Endothelial cell (in vitro differentiated cells): Measurements from ENCODE around the gene SLC15A2. TPM values are rescaled to one million over a fixed set of nuclear protein-coding genes. Genes with fewer than 3 reads are reported as not detected.

Experiments used
- DNase-seq: peaks from one replicate; pipeline ENCODE4 v3.0.0; 2021; ENCODE audit warnings: low spot score
- H3K27ac Mint-ChIP-seq: one replicate; pipeline ENCODE4 v1.8.0; 2021; ENCODE audit warnings: mixed read lengths, inconsistent platforms; ENCODE audit not compliant: unreplicated experiment
- H3K27me3 Mint-ChIP-seq: one replicate; pipeline ENCODE4 v1.8.0; 2021; ENCODE audit warnings: mild to moderate bottlenecking, moderate library complexity, mixed read lengths, inconsistent platforms; ENCODE audit not compliant: unreplicated experiment
- H3K36me3 Mint-ChIP-seq: one replicate; pipeline ENCODE4 v1.8.0; 2021; ENCODE audit warnings: mild to moderate bottlenecking, low read depth, mixed read lengths, inconsistent platforms; ENCODE audit not compliant: unreplicated experiment
- H3K4me1 Mint-ChIP-seq: one replicate; pipeline ENCODE4 v1.8.0; 2021; ENCODE audit warnings: mild to moderate bottlenecking, mixed read lengths, inconsistent platforms; ENCODE audit not compliant: unreplicated experiment
- H3K4me3 Mint-ChIP-seq: one replicate; pipeline ENCODE4 v1.8.0; 2021; ENCODE audit warnings: mild to moderate bottlenecking, mixed read lengths, inconsistent platforms; ENCODE audit not compliant: unreplicated experiment
- H3K9me3 Mint-ChIP-seq: one replicate; pipeline ENCODE4 v1.8.0; 2021; ENCODE audit warnings: mixed read lengths, inconsistent platforms; ENCODE audit not compliant: unreplicated experiment
- total RNA-seq: library from RNA; stranded (reverse); fragmentation: NEBNext Ultra II Directional; extraction: Animal tissue kit (Norgen Biotek cat#: 25700); gene quantifications from one replicate; pipeline ENCODE4 v1.2.1, GENCODE V29; 2021; ENCODE audit not compliant: unreplicated experiment
- TF ChIP-seq, protein P1 (sequence below): fragments of 200-600 bp; sonication (generic); IDR thresholded peaks from one replicate; pipeline ENCODE4 v1.5.0; 2021; ENCODE audit warnings: antibody characterized with exemption; ENCODE audit not compliant: unreplicated experiment

Gene SLC15A2
- total RNA-seq, 1 donor from 2014 or later: 4.9 TPM

DNA sequence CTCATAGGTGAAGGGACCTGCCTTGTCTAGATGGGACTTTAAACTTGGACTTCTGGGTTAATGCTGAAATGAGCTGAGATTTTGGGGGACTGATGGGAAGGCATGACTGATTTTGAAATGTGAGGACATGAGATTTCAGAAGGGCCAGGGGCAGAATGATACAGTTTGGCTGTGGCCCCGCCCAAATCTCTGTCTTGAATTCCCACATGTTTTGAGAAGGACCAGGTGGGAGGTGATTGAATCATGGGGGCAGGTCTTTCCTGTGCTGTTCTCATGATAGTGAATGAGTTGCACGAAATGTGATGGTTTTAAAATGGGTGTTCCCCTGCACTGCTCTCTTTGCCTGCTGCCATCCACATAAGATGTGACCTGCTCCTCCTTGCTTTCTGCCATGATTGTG is 85.0 kb downstream of the SLC15A2 start:
- Mint-ChIP-seq H3K4me1 (peaks cover 9% of the 10 kb centered on the region), H3K27ac (no peak overlapping the region), H3K4me3 (no peak overlapping the region)

DNA sequence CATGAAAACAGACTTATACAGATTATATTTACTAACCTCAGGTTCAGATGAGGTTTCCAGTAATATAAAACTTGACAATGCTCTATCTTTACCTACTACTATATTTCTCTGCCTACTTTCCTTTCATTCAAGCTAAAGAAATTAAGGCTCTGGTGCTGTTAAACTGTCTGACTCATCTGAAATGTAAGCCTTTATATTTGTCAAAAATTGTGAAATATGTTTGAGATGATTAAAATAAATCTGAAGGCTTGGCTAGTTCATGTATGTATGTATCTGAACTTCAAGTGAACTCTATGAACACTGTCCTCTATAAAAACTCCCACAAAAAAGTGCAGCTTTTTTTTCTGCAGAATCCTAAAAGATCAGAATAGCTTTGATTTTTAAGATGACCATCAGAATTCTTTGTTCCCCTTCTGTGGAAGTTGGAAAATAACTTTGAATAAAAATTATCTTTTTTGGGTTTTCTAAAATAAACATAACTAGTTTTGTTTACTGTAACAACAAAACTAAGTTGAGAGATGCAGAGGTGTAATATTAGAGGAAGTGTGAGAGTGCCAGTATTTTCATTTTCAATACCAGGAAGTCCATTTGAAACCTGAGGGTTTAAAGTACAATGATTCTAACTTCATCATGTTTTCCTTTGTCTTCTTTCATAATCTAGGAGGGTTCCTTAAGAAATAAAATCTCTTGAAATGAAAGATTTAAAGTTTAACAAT is 85.7 kb downstream of the SLC15A2 start:
- Mint-ChIP-seq H3K4me3 (no peak overlapping the region), H3K4me1 (peaks cover 11% of the 10 kb centered on the region), H3K27me3 (peaks cover 3% of the 10 kb centered on the region), H3K36me3 (peaks cover 2% of the 10 kb centered on the region), H3K9me3 (peaks cover 13% of the 10 kb centered on the region), H3K27ac (peak overlapping the region; percentile 37)
- DNase-seq: no peak
- TF ChIP-seq, protein P1, sequence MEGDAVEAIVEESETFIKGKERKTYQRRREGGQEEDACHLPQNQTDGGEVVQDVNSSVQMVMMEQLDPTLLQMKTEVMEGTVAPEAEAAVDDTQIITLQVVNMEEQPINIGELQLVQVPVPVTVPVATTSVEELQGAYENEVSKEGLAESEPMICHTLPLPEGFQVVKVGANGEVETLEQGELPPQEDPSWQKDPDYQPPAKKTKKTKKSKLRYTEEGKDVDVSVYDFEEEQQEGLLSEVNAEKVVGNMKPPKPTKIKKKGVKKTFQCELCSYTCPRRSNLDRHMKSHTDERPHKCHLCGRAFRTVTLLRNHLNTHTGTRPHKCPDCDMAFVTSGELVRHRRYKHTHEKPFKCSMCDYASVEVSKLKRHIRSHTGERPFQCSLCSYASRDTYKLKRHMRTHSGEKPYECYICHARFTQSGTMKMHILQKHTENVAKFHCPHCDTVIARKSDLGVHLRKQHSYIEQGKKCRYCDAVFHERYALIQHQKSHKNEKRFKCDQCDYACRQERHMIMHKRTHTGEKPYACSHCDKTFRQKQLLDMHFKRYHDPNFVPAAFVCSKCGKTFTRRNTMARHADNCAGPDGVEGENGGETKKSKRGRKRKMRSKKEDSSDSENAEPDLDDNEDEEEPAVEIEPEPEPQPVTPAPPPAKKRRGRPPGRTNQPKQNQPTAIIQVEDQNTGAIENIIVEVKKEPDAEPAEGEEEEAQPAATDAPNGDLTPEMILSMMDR: no peak

More for the DNA sequence above, 85.0 kb downstream of the SLC15A2 start:
- peaks cover 9% of the 10 kb centered on the region for H3K9me3 Mint-ChIP-seq
- DNase-seq: no peak
- TF ChIP-seq, protein P1: no peak
- peaks cover 5% of the 10 kb centered on the region for H3K36me3 Mint-ChIP-seq
- peaks cover 3% of the 10 kb centered on the region for H3K27me3 Mint-ChIP-seq

DNA sequence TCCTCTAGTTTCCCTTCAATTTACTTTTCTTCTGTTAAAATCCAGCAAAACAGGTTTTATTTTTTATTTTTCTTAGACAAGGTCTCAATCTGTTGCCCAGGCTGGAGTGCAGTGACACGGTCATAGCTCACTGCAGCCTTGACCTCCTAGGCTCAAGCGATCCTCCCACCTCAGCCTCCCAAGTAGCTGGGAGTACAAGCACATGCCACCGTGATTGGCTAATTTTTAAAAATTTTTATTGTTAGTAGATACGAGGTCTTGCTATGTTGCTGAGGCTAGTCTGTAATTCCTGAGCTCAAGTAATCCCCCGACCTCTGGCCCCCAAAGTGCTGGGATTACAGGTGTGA is 86.2 kb downstream of the SLC15A2 start:
- TF ChIP-seq, protein P1: no peak
- H3K4me3 Mint-ChIP-seq: no peak overlapping the region
- H3K4me1 Mint-ChIP-seq: peaks cover 16% of the 10 kb centered on the region
- no peak for DNase-seq
- no peaks in the 10 kb centered on the region for H3K36me3 Mint-ChIP-seq
- peaks cover 13% of the 10 kb centered on the region for H3K9me3 Mint-ChIP-seq
- H3K27me3 Mint-ChIP-seq: peaks cover 3% of the 10 kb centered on the region
- H3K27ac Mint-ChIP-seq: no peak overlapping the region

DNA sequence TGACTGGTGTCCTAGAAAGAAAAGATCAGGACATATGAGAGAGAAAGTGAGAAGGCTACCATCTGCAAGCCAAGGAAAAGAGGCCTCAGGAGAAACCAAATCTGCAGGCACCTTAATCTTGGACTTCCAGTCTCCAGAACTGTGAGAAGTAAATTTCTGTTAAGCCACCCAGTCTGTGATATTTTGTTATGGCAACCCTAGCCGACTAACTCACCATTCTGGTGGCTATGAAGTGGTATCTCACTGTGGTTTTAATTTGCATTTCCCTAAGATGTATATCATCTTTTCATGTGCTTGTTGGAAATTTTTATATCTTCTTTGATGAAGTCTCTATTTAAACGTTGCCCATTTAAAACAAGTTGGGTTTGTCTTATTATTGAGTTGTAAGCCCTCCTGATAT is 87.3 kb downstream of the SLC15A2 start:
- DNase-seq: no peak
- Mint-ChIP-seq H3K27ac (no peak overlapping the region), H3K4me3 (no peak overlapping the region), H3K9me3 (peaks cover 13% of the 10 kb centered on the region), H3K4me1 (peaks cover 24% of the 10 kb centered on the region), H3K36me3 (no peaks in the 10 kb centered on the region), H3K27me3 (peaks cover 3% of the 10 kb centered on the region)
- TF ChIP-seq, protein P1: no peak

DNA sequence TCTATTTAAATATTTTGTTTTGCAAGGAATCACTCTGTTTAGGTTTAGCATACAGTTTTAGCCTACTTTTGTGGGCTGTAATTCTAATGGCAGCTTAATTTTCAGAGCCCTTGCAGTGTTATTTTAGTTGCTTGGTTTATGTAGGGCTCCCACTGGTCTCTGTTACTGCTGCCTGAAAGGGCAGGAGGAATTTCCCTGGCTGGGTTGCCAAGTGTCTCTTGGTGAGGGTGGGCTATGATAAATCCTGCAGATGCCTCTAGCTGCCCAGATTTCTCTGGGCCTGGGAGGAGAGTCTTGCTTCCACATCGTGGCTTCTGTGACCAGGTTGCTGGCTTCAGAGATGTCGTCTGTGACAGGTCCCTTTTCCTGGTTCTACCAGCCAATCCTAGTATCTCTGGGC is 91.6 kb downstream of the SLC15A2 start:
- H3K4me3 Mint-ChIP-seq: no peak overlapping the region
- no peaks in the 10 kb centered on the region for H3K36me3 Mint-ChIP-seq
- TF ChIP-seq, protein P1: no peak
- peaks cover 1% of the 10 kb centered on the region for H3K27me3 Mint-ChIP-seq
- H3K9me3 Mint-ChIP-seq: peaks cover 13% of the 10 kb centered on the region
- no peak overlapping the region for H3K27ac Mint-ChIP-seq
- peaks cover 28% of the 10 kb centered on the region for H3K4me1 Mint-ChIP-seq
- no peak for DNase-seq
